HCT116 (cell line): ENCODE measurements around the gene ZNF93. TPM values are rescaled to one million over a fixed set of nuclear protein-coding genes. Genes with fewer than 3 reads are reported as not detected.

Experiments used
- ATAC-seq: fragments of 200-7000 bp; cut with Tn5 transposase; 2 replicates; pipeline ENCODE4 v1.9.1; 2020; ENCODE audit warnings: mild to moderate bottlenecking, moderate library complexity
- BruUV-seq: library from RNA; stranded (reverse); fragments of 400-500 nt; replicated peaks from 2 replicates; lab custom pipeline; 2021; lab: Mats Ljungman, UMichigan
- CTCF ChIA-PET: fragments of 300-600 bp; sonication (Branson Sonifier 250); formaldehyde crosslinking; loops from one replicate; lab custom pipeline; 2021; ENCODE audit warnings: antibody characterized with exemption; lab: Charles Lee
- POLR2A ChIA-PET: fragments of 300-600, 350-600 bp; sonication (Branson Sonifier 250); formaldehyde crosslinking; loops from one replicate; lab custom pipeline; 2021; ENCODE audit warnings: antibody characterized with exemption; lab: Charles Lee
- RAD21 ChIA-PET, 2 experiments: fragments of 300-600 bp; sonication (Branson Sonifier 250); formaldehyde crosslinking; loops; one replicate each; lab custom pipeline; 2023; ENCODE audit warnings: low total read pairs in 2 of 2; ENCODE audit not compliant: uncharacterized antibody in 2 of 2, unreplicated experiment in 2 of 2, low non-redundant PET in 1 of 2; lab: Charles Lee
- DNase-seq: peaks from one replicate; pipeline ENCODE4 v3.0.0-alpha.2; 2010; ENCODE audit warnings: low read depth, low spot score
- H2AFZ ChIP-seq: fragments of 200-600 bp; shearing (Covaris generic), sonication (generic); 2 replicates; pipeline ENCODE4 v1.6.1; 2017; ENCODE audit warnings: low read depth, mixed run types, mixed read lengths, antibody characterized with exemption, low read length; ENCODE audit not compliant: poor library complexity, severe bottlenecking
- H3K27ac ChIP-seq: 2 replicates; pipeline ENCODE4 v1.5.1; 2012; ENCODE audit warnings: low read depth, low read length
- H3K27me3 ChIP-seq: fragments of 200-600 bp; sonication (generic); 2 replicates; pipeline ENCODE4 v1.6.1; 2016; ENCODE audit warnings: mixed run types, low read length, mixed read lengths; ENCODE audit not compliant: insufficient read depth
- H3K36me3 ChIP-seq, 2 experiments: fragments of 200-500 bp in 1 of 2; fragments of 200-600 bp in 1 of 2; sonication (Bioruptor generic) in 1 of 2; sonication (generic) in 1 of 2; 2 replicates each; pipeline versions ENCODE4 v1.5.1 to v1.6.1; 2014 to 2016; ENCODE audit warnings: low read length in 2 of 2, inconsistent platforms in 1 of 2, mixed read lengths in 1 of 2, mixed run types in 1 of 2; ENCODE audit not compliant: insufficient read depth in 2 of 2, control insufficient read depth in 1 of 2
- H3K4me1 ChIP-seq, 2 experiments: fragments of 200-600 bp in 1 of 2; sonication (generic) in 1 of 2; 2 replicates each; pipeline versions ENCODE4 v1.5.1 to v1.6.1; 2012 to 2017; ENCODE audit warnings: low read length in 2 of 2, inconsistent platforms in 1 of 2, mild to moderate bottlenecking in 1 of 2, mixed read lengths in 1 of 2, mixed run types in 1 of 2, moderate library complexity in 1 of 2; ENCODE audit not compliant: insufficient read depth in 2 of 2, control insufficient read depth in 1 of 2
- H3K4me2 ChIP-seq: fragments of 200-600 bp; sonication (generic); 2 replicates; pipeline ENCODE4 v1.6.1; 2017; ENCODE audit warnings: mixed run types, low read length, mixed read lengths
- H3K4me3 ChIP-seq, 2 experiments: fragments of 200-600 bp in 1 of 2; sonication (generic) in 1 of 2; replicated peaks in 1 of 2; 2 replicates each; pipeline ENCODE4 v1.5.1; 2011 to 2016; ENCODE audit warnings: low read length in 2 of 2, control low read depth in 1 of 2, low read depth in 1 of 2, mild to moderate bottlenecking in 1 of 2, mixed read lengths in 1 of 2, mixed run types in 1 of 2
- H3K79me2 ChIP-seq: fragments of 200-600 bp; sonication (generic); 2 replicates; pipeline ENCODE4 v1.6.1; 2017; ENCODE audit warnings: mild to moderate bottlenecking, mixed run types, low read length, moderate library complexity, mixed read lengths; ENCODE audit not compliant: insufficient read depth
- H3K9ac ChIP-seq: fragments of 200-600 bp; sonication (generic); 2 replicates; pipeline ENCODE4 v1.6.1; 2016; ENCODE audit warnings: low read length, mixed read lengths
- H3K9me2 ChIP-seq: fragments of 200-600 bp; sonication (generic), shearing (Covaris generic); 2 replicates; pipeline ENCODE4 v1.6.1; 2017; ENCODE audit warnings: mixed run types, mild to moderate bottlenecking, moderate library complexity; ENCODE audit not compliant: insufficient read depth
- H3K9me3 ChIP-seq, 2 experiments: fragments of 200-500 bp in 1 of 2; fragments of 200-600 bp in 1 of 2; sonication (Bioruptor generic) in 1 of 2; sonication (generic) in 1 of 2; 2 replicates each; pipeline ENCODE4 v1.6.1; 2014 to 2017; ENCODE audit warnings: low read length in 2 of 2, mixed read lengths in 2 of 2, inconsistent platforms in 1 of 2, low read depth in 1 of 2, mild to moderate bottlenecking in 1 of 2, mixed run types in 1 of 2, moderate library complexity in 1 of 2; ENCODE audit not compliant: control insufficient read depth in 1 of 2, insufficient read depth in 1 of 2
- H4K20me1 ChIP-seq: fragments of 200-600 bp; sonication (generic), shearing (Covaris generic); 2 replicates; pipeline ENCODE4 v1.6.1; 2017; ENCODE audit warnings: mixed run types, mild to moderate bottlenecking, moderate library complexity; ENCODE audit not compliant: insufficient read depth
- CEBPB ChIP-seq: IDR thresholded peaks from 2 replicates; pipeline ENCODE4 v1.6.1; 2012; ENCODE audit warnings: low read depth
- EGR1 ChIP-seq: IDR thresholded peaks from 2 replicates; pipeline ENCODE4 v1.6.1; 2012; ENCODE audit warnings: low read depth
- FOSL1 ChIP-seq: IDR thresholded peaks from 2 replicates; pipeline ENCODE4 v1.6.1; 2012; ENCODE audit warnings: low read depth
- JUND ChIP-seq: IDR thresholded peaks from 2 replicates; pipeline ENCODE4 v1.6.1; 2012
- RAD21 ChIP-seq: IDR thresholded peaks from 2 replicates; pipeline ENCODE4 v1.6.1; 2012; ENCODE audit warnings: low read depth, mild to moderate bottlenecking
- SP1 ChIP-seq: IDR thresholded peaks from 2 replicates; pipeline ENCODE4 v1.6.1; 2012; ENCODE audit warnings: low read depth
- SRF ChIP-seq: IDR thresholded peaks from 2 replicates; pipeline ENCODE4 v1.6.1; 2012; ENCODE audit warnings: low read depth
- TCF7L2 ChIP-seq: IDR thresholded peaks from 2 replicates; pipeline ENCODE4 v1.7.0; 2011; ENCODE audit warnings: borderline replicate concordance, inconsistent platforms; ENCODE audit not compliant: insufficient read depth, insufficient read length; ENCODE audit errors: extremely low read depth
- ZNF274 ChIP-seq: fragments of 200-500 bp; sonication (Bioruptor generic); IDR thresholded peaks from 2 replicates; pipeline ENCODE4 v1.6.1; 2014; ENCODE audit warnings: mild to moderate bottlenecking, low read depth, low read length, inconsistent platforms
- intact Hi-C: fragments of 100-400 bp; cut with micrococcal nuclease; formaldehyde crosslinking; loops from 2 replicates; pipeline ENCODE4 v1.10.0; 2022
- total RNA-seq: library from RNA; stranded (reverse); gene quantifications from one replicate; pipeline ENCODE4 v1.2.1, GENCODE V29; 2021; ENCODE audit not compliant: unreplicated experiment
- TF ChIP-seq, protein P1 (sequence below): IDR thresholded peaks from 2 replicates; pipeline ENCODE4 v1.6.1; 2011; ENCODE audit warnings: mild to moderate bottlenecking, low read length, moderate library complexity; ENCODE audit not compliant: insufficient replicate concordance; ENCODE audit errors: extremely low read depth
- TF ChIP-seq, protein P2 (sequence below): IDR thresholded peaks from 2 replicates; pipeline ENCODE4 v1.6.1; 2012; ENCODE audit warnings: low read depth

Gene ZNF93
- total RNA-seq, 1 experiment from 2014 or later, result not detected

DNA sequence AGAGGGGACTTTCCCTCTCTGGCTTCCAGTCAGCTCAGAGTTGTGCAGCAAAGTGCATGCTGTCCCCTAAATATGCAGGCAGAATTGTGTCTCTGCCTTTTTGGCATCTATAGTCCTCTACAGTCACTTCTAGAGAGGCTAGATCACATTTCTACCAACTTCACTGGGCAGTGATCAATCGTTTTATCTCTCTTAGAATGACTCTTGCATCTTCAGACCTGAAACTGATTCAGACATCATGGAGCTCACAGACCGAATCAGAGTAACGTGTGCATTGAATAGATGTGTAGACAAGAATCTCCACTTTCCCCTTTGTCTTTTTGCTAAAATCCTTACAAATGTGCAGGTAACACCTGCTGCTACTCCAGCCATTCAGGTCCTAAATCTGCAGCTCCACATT, 28.8 kb upstream of the ZNF93 start:
- no peaks in the 10 kb centered on the region; a peak in 2 of 4 replicates for H3K9me3 ChIP-seq
- no peak for ATAC-seq
- no peaks in the 10 kb centered on the region for H3K27me3 ChIP-seq
- no TSS peak for BruUV-seq
- H4K20me1 ChIP-seq, result no peaks in the 10 kb centered on the region
- RAD21 ChIA-PET, result no interaction called here
- CTCF ChIA-PET, result no interaction called here
- no peaks in the 10 kb centered on the region for H3K79me2 ChIP-seq
- intact Hi-C loops, result no loop called here
- H3K9me2 ChIP-seq, result no peaks in the 10 kb centered on the region
- no peak for DNase-seq
- H3K27ac ChIP-seq, result no peak overlapping the region
- H3K4me2 ChIP-seq, result no peak overlapping the region
- H3K4me3 ChIP-seq, result no peak overlapping the region
- TF ChIP-seq SRF, result no peak
- TF ChIP-seq SP1, result no peak
- TF ChIP-seq, protein P1, sequence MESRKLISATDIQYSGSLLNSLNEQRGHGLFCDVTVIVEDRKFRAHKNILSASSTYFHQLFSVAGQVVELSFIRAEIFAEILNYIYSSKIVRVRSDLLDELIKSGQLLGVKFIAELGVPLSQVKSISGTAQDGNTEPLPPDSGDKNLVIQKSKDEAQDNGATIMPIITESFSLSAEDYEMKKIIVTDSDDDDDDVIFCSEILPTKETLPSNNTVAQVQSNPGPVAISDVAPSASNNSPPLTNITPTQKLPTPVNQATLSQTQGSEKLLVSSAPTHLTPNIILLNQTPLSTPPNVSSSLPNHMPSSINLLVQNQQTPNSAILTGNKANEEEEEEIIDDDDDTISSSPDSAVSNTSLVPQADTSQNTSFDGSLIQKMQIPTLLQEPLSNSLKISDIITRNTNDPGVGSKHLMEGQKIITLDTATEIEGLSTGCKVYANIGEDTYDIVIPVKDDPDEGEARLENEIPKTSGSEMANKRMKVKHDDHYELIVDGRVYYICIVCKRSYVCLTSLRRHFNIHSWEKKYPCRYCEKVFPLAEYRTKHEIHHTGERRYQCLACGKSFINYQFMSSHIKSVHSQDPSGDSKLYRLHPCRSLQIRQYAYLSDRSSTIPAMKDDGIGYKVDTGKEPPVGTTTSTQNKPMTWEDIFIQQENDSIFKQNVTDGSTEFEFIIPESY, result no peak
- no peak for TF ChIP-seq CEBPB
- no peak for TF ChIP-seq JUND
- TF ChIP-seq FOSL1, result no peak
- TF ChIP-seq TCF7L2, result no peak
- TF ChIP-seq, protein P2, sequence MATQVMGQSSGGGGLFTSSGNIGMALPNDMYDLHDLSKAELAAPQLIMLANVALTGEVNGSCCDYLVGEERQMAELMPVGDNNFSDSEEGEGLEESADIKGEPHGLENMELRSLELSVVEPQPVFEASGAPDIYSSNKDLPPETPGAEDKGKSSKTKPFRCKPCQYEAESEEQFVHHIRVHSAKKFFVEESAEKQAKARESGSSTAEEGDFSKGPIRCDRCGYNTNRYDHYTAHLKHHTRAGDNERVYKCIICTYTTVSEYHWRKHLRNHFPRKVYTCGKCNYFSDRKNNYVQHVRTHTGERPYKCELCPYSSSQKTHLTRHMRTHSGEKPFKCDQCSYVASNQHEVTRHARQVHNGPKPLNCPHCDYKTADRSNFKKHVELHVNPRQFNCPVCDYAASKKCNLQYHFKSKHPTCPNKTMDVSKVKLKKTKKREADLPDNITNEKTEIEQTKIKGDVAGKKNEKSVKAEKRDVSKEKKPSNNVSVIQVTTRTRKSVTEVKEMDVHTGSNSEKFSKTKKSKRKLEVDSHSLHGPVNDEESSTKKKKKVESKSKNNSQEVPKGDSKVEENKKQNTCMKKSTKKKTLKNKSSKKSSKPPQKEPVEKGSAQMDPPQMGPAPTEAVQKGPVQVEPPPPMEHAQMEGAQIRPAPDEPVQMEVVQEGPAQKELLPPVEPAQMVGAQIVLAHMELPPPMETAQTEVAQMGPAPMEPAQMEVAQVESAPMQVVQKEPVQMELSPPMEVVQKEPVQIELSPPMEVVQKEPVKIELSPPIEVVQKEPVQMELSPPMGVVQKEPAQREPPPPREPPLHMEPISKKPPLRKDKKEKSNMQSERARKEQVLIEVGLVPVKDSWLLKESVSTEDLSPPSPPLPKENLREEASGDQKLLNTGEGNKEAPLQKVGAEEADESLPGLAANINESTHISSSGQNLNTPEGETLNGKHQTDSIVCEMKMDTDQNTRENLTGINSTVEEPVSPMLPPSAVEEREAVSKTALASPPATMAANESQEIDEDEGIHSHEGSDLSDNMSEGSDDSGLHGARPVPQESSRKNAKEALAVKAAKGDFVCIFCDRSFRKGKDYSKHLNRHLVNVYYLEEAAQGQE, result no peak
- no peak for TF ChIP-seq ZNF274
- no peak for TF ChIP-seq RAD21
- no peak for TF ChIP-seq EGR1
- H3K36me3 ChIP-seq, result no peaks in the 10 kb centered on the region
- POLR2A ChIA-PET, result no interaction called here
- no peaks in the 10 kb centered on the region for H3K4me1 ChIP-seq
- H3K9ac ChIP-seq, result no peak overlapping the region
- H2AFZ ChIP-seq, result no peak overlapping the region
